IPS-18c (cell line): Measurements from ENCODE around the gene KLHL17.

Source experiments
- H3K4me3 ChIP-seq: 2 replicates; pipeline ENCODE4 v1.7.0; 2013; ENCODE audit warnings: low read depth, mild to moderate bottlenecking, low read length, moderate library complexity; ENCODE audit not compliant: insufficient read depth
- H3K9me3 ChIP-seq: one replicate; pipeline ENCODE4 v1.6.1; 2013; ENCODE audit warnings: mild to moderate bottlenecking, low read length, moderate library complexity; ENCODE audit not compliant: control insufficient read depth, insufficient read depth

Gene KLHL17

DNA sequence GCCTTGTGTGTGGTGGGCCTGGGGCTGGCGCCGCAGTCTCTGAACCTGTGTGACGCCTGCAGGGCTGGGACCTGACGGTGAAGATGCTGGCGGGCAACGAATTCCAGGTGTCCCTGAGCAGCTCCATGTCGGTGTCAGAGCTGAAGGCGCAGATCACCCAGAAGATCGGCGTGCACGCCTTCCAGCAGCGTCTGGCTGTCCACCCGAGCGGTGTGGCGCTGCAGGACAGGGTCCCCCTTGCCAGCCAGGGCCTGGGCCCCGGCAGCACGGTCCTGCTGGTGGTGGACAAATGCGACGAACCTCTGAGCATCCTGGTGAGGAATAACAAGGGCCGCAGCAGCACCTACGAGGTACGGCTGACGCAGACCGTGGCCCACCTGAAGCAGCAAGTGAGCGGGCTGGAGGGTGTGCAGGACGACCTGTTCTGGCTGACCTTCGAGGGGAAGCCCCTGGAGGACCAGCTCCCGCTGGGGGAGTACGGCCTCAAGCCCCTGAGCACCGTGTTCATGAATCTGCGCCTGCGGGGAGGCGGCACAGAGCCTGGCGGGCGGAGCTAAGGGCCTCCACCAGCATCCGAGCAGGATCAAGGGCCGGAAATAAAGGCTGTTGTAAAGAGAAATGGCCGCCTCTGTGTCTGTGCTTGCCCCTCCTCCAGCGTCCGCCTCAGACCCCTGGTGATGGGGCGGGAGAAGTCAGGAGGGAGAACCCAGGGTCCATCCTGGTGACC, 53.7 kb downstream of the KLHL17 start:
- H3K4me3 ChIP-seq: peak overlapping the region; percentile 65
- H3K9me3 ChIP-seq: no peaks in the 10 kb centered on the region

DNA sequence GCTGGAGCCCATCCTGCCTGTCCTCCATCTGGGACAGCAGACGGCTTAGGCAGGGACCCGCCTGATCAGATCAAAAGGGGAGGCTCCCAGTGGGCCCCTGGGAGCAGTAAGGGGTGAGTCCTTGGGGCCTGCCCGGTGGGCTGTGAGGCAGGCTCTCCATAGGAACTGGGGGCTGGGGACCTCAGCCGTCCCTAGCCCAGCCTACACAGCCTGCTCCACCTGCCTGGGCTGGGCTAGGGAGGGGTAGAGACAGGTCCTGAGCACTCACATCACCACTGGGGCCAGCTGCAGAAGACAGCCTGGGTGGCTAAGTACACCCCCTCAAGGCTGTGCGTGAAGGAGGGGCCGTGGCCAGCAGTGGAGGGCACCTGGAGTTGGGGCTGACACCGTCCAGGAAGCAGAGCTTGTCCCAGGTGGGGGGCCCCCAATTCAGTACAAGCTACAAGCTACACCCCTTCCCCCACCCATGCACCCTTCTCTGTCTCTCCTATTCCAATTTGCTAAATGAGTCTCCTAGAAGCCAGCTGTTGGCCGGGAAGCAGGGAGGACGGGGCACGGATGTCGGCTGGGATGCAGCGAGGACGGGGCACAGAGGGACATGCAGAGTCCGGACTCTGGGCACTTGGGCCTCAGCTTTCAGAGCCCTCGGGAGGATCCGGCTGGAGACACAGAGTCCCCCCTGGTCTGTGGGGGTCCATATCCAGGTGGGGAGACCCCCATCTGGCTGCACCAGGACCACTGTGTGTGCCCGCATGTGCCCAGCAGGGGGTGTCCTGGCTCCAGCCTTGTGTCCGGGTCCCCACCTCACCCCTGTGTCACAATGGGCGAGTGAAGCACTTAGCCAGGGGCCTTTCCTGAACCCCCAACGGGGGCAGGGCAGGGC, 54.7 kb downstream of the KLHL17 start:
- Histone ChIP-seq H3K9me3 (no peaks in the 10 kb centered on the region), H3K4me3 (no peak overlapping the region)
